AG10803 (cell line): ENCODE data around the gene APOL5.

ENCODE experiments used
- DNase-seq: peaks from one replicate; pipeline ENCODE4 v3.0.0; 2010; ENCODE audit warnings: low read depth
- H3K4me3 ChIP-seq: 2 replicates; pipeline ENCODE4 v1.5.1; 2011; ENCODE audit warnings: mild to moderate bottlenecking, low read length, control low read depth
- TF ChIP-seq, protein P1 (sequence below): conservative IDR thresholded peaks from 2 replicates; pipeline ENCODE4 v1.5.1; 2011; ENCODE audit warnings: mild to moderate bottlenecking, low read length, control low read depth, inconsistent platforms

The APOL5 gene

DNA sequence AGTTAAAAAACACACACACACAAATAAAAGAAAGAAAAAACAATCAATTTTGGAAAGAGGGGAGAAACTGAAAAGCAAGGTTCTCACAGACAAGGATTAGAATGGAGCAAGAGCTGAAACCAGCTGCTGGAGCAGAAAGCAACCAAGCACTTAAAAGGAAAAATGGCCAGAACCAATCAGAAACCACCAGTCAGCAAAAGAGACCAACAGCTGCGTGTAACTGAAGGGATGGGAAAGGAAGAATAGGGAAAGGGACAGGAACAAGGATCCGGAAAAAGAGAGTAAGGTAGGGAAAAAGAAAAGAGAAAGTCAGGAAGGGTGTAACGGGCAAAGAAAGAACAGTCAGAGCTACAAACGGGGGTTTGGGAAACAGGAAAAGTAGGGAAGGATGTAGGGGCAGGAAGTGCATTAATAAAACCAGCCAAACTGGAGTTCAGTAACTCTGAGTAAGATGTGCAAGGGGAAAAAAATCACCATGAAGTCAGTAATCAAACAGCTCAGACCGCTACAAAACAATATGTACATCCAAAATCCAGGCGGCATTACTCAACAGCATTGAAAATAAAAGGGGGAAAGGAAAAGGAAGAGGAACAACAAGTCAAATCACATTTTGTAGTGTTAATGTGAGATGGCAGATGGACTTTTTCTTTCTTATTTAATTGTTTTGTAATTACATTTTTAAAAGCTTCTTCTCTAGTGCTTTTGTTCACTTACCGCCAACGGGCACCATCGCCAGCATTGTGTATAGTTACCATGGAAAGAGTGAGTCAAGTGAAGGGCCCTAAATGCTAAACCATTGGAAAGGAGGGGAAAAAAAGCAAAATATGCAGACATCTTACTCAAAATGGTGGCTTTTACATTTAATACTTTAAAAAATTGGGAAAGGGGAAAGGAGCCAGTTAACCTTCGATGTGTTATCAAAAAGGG is 49.2 kb downstream of the APOL5 start:
- TF ChIP-seq, protein P1, sequence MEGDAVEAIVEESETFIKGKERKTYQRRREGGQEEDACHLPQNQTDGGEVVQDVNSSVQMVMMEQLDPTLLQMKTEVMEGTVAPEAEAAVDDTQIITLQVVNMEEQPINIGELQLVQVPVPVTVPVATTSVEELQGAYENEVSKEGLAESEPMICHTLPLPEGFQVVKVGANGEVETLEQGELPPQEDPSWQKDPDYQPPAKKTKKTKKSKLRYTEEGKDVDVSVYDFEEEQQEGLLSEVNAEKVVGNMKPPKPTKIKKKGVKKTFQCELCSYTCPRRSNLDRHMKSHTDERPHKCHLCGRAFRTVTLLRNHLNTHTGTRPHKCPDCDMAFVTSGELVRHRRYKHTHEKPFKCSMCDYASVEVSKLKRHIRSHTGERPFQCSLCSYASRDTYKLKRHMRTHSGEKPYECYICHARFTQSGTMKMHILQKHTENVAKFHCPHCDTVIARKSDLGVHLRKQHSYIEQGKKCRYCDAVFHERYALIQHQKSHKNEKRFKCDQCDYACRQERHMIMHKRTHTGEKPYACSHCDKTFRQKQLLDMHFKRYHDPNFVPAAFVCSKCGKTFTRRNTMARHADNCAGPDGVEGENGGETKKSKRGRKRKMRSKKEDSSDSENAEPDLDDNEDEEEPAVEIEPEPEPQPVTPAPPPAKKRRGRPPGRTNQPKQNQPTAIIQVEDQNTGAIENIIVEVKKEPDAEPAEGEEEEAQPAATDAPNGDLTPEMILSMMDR, result no peak
- H3K4me3 ChIP-seq, result no peak overlapping the region
- DNase-seq, result peak; percentile 31

DNA sequence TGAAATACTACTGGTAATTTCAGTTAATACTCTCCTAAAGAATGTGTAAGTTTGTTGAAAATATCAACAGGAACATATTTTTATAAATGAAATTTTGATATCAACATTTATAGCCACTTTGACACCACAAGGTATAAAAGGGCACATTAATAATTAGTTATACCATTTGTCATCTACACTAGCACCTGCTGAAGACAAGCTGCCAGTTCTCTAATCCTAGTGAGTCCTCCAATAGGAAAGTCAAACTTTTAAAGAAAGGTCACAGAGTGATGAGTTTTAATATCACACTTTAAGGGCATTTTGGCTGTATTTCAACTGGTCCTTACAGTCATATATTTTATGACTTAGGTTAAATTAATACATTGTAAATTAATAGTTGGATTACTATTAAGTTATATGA is 52.3 kb downstream of the APOL5 start:
- TF ChIP-seq, protein P1, result no peak
- no peak overlapping the region for H3K4me3 ChIP-seq

DNA sequence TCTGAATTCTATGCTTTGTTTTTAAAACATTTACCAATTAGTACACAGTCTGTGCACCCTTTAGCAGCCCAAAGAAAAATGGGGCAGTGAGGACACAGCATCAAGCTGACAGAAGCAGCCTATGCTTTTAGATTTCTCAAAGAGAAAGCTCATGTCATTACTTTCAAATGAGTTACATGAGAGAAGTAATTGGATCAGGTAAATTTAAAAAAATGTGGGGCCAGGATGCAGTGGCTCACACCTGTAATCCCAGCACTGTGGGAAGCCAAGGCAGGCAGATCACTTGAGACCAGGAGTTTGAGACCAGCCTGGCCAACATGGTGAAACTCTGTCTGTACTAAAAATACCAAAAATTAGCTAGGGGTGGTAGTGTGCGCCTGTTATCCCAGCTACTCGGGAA is 57.7 kb downstream of the APOL5 start:
- TF ChIP-seq, protein P1, result no peak
- DNase-seq, result no peak
- no peak overlapping the region for H3K4me3 ChIP-seq

More for the DNA sequence above, 52.3 kb downstream of the APOL5 start:
- DNase-seq, result no peak

DNA sequence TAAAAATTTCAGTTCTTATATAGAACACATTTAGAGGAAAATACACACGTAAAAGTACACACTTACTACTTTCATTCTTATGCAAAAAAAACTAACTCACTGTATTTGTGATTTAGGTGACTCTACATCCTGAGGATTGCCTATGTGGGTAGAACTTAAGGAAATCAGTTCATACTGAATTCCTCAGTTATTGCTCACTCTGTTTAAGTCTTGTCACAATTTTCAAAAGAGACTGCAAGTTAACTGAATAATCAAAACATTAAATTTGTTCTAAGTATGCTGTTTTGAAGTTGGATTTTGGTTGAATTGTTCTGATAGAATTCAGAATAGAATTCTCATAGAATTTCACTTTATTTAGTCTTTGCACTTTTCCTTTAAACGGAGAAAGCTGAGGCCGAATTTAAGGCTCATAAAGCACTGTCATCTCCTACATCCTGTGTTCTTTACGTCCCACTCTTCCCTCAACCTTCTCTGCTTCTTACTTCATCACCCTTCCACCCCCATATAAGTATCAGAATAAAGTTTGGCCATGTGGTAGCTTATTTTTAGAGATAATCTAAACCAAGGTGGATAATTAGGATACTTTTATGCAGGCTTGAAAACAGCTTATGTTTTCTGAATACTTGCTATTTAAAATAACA is 59.8 kb downstream of the APOL5 start:
- peak; percentile 78 for DNase-seq
- H3K4me3 ChIP-seq, result no peak overlapping the region
- TF ChIP-seq, protein P1, result no peak
